Hypothalamus (tissue), 51 donors: ENCODE results near the gene CD99L2.
A peak's percentile ranks its signal among the peaks of the same experiment; 100 is the strongest.

Experiments used
- DNase-seq, 51 donors: peaks; one replicate each; lab custom pipeline; 2025; lab: John Stamatoyannopoulos, UW

The CD99L2 gene

DNA sequence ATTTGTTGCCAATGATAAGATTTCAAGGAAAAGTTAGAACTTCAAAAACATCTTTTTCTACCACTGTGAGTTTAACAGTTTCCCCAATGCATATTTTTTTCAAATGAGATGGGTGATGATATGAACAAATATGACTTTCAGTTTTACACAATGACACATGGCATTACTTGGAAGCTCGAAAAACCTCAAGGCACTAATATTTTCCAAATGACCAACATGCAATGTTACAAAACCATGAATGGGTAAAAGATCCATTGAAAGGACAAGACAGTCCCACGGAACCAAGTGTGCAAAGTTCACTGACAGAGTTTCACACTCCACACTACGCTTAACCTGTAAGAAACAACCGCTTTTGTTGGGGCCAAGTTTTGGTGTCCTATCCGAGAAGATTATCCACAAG, 84.5 kb downstream of the CD99L2 start:
- no peak for DNase-seq

DNA sequence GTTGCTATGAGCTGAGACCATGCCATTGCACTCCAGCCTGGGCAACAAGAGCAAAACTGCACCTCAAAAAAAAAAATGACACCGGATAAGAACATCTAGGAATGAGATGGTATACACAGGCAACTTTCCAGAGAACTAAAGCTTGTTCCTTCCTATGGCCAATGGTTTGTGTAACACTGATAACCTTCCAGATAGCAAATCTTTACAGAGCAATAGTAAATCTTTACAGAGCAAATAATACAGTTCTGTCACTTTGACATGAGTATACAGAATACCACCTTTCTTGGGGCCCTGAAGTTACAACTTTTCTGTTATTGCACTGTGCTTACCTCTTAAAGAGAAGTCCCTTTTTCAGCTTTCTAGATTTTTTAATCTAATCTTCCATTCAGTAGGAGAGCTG, 91.6 kb downstream of the CD99L2 start:
- no peak for DNase-seq

DNA sequence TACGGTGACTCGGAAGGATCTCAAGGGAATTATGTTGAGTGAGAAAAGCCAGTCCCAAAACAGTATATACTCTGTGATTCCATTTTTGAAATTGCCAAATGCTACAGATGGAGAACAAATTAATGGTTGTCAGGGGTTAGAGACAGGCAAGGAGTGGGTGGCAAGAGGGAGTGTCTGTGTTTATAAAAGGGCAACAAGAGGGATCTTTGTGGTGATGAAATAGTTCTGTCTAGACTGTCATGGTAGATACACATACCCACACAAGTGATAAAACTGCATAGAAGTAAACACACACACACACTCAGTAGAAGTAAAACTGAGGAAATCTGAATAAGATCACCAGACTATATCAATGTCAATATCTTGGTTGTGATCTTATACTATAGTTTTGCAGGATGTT, 92.7 kb downstream of the CD99L2 start:
- no peak for DNase-seq

DNA sequence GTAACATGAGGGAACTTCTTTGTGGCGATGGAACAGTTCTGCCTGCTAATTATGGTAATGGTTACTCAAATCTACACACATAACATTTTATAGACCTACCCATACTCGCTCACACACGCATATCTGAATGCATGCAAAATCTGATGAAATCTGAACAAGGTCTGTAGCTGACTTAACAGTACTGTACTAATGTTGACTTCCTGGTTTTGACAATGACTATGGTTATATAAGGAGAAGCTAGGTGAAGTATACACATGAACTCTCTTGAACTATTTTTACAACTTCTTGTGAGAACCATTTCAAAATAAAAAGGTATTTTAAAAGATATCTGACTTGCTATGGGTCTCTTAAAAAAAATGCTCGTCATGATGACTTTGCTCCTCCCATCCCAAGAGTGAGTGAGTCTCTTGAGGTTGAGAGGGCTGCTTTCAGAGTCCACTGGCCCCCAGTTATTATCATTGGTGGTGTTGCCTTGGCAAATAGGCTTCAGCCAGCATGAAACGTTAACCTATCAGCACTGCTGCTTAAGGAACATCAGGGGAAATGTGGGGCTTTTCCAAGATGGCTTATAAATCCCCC, 105.4 kb downstream of the CD99L2 start:
- DNase-seq, result no peak

DNA sequence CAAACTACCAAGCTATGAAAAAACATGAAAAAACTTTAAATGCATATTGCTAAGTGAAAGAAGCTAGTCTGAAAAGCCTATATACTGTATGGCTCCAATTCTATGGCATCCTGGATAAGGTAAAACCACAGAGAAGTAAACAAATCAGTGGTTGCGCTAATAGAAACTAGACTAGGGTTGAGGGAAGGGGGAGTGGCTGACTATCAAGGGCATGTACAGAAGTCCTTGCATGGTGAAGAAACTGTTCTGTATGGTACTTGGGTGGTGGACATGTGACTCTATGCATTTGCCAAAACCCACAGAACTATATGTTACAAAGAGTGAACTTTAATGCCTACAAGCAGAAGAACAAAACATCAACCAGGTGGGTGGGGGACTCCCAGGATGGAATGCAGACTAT, 108.4 kb downstream of the CD99L2 start:
- DNase-seq, result no peak

DNA sequence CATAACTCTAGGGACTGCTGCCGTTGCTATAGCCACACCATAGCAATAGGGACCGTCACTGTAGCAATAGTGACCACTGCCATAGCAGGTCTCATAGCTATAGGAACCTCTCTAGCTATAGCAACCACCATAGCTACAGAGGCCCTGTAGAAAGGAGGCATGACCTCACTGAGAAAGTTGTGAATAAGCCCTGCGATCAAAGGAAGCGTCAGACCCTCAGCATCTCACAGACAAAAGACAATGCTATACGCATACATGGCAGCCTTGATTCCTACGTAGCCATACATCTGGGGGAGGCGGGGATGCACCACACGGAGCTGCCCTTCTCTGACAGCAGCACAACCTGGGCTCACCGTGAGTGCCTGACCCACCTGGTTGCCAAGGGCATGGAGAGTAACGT, 116.8 kb downstream of the CD99L2 start:
- DNase-seq, result no peak

DNA sequence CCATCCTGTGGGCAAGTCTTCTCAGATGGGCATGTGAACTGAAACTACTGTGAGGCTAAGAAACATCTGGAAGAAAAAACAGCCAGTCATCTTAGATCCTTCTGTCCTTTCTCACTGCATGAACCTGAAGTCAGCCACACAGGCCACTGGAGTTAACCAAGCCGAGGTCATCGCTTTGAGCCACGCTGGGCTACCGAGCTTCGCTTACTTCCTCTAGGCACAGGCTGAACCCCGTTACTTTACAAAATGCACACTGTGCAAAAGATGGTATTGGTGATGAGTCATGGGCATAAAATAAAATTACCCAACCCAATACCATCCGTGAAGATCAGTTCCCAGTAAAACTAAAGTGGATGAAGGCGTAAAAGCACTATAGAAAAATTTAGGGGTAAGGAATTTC, 119.1 kb downstream of the CD99L2 start:
- no peak for DNase-seq

DNA sequence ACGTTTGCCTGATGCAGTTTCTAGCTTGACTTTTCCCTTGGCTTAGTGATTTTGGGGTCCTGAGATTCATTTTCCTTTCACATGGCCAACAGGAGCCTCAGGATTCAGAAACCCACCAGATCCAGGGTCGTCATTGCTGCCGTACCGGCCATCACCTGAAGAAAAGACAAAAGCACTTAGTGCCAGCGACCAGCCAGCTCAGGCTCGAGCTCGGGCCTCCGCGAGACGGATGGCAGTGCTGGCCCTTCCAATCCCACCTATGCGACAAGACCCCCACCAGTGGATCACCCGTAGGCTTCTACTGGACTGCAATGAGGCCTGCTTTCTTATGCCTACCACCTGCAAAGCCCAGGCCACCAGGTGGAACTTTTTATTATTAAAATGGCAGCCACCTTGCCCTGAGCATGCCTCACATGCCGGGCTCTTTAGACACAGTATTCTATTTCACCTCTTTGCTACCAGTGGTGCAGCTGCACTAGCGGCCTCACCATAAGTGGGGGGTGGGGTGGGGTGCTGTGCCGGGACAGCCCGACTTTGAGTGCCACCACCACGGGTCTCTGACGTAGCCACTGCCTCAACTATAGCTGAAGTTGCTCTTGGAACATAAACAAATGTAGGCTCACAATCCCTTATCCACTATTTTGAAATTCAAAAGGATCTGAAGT, 121.0 kb downstream of the CD99L2 start:
- no peak for DNase-seq

DNA sequence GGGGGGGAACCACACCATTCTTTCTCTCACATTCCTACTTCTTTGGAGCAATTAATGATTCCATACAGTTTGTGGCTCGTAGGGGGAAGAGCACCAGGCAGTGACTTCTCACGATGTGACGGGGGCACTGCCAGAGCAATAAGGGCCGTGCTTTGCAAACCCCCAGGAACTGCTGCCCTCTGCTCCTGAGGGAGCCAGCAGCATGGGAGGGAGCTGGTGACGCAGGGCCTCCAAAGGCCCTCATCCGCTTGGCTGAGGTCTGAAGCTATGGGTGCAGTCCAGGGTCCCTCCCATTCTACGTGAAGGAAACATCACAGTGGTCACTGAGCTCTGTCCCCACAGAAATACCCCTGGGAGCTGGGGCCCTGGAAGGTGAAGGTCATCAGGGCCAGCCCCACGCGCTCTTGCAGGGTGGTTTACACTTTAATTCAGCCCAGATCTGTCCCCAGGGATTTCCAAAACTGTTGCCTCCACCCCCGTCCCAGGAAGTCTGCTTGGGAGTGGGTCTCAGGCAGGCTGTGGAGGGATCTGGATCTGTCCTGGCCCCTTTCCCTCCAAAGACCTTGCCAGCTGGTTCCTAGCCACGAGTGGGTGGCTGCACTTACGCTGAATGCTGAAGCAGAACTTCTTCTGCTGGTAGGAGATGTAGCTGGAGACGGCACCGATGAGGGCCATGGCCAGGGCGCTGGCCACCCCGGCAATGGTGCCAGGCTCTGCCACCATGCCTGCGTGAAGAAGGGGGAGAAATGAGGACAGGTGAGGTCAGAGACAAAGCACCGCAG, 122.7 kb downstream of the CD99L2 start:
- DNase-seq, result no peak

DNA sequence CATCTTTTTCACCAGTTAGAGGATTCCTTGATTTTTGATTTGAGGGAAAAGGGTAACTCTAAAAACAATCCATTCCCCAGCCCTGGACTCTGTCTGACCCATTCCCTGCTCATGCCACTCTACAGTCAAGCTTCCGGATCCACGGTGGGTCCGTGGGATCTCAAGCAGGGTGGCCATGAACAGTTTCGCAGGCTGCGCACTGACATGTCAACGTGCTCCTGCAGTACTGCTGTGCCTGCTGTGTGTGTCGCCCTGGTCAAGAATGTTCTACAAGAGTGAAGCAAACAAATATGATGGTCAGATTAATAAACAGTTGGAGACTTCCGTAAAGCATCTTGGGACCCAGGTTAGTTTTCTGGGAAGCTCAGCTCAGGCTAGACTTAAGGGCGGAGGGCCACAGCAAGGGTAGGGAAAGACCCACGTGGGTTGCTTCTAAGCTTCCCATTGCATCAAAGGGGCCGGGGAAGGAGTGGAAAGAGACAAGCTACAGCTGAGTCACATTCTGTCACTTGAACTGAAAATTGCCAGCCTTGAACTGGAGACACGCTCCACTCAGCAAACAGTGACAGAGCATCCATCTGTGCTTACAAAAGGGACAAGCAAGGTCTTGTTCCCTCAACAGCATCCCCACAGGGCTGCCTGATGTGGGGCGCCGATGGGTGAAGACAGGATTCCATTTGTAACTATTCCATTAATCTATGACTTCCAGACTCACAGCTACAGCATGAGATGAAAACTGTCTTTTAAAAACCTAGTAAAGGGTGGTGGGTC, 123.5 kb downstream of the CD99L2 start:
- peak in 13 of 51 donors; percentile 1 to 31 (median 17) for DNase-seq

DNA sequence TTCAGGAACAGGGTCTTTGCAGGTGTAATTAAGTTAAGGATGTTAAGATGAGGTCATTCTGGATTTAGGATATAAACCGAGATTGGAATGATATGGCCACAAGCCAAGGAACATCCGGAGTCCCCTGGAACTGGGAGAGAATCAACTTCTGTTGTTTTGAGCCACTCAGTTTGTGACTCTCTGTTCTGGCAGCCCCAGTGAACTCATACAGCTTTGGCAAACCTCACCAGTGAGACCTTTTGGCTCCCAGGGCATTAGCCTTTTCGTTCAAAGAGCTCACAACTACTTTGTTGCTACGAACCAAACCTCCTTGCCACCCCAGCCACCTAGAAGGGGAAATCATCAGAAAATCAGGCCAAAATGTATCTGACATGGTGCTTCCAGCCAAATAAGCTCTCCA, 124.8 kb downstream of the CD99L2 start:
- DNase-seq, result no peak

DNA sequence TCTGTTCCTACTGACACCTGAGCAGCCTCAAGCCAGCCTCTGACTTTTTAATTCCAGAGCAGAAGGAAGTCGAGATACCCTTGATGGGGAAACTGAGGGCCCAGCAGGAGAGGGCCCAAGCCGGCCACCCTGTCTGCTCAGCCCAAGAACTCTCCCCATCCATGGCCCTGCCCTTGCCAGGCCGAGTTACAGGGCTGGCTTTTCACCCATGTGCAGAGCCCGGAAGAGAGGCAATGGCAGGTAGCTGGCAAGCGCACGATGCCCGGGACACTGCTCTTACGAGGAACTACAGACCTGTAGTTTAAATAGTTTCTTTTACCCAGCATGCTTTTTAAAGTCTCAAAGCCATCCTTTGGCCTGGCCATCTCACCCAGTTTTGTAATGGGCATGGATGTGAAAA, 125.4 kb downstream of the CD99L2 start:
- DNase-seq, result no peak

DNA sequence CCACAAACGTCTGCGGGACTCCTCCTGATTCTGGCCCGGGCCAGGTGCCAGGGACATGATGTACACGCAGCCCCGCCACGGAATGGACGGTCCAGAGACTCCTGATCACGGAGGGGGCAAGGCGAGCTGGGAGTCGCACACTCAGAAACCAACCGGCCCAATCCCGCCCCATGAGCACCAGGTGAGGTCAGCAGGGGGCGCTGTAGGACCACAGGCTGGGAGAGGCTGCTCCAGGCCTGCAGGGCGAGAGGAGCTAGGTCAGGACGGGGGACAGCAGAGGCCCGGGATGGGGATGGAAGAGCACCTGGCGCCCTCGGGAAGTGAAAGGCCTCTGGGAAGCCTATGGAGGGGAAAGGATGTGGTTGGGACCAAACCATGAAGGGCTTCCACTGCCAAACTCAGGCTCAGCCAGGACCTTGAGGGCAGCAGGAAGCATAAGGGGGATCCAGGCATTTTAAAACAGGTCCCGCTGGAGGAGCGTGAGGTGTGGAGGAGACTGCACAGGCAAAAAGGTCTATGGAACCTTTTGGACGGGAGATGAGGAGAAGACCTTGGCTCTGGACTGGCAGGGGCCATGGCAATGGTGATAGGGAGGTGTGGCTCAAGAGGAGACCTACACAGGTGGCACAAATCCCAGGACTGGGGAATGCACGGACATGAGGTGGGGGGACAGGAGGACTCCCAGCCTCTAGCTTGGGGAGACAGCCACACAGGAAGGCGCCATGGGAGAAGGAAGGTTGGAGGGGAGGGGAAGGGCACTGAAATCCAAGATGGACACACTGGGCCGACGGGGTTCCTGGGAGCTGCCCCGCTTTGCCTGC, 126.1 kb downstream of the CD99L2 start:
- DNase-seq, result peak in 50 of 51 donors; percentile 1 to 81 (median 44)

DNA sequence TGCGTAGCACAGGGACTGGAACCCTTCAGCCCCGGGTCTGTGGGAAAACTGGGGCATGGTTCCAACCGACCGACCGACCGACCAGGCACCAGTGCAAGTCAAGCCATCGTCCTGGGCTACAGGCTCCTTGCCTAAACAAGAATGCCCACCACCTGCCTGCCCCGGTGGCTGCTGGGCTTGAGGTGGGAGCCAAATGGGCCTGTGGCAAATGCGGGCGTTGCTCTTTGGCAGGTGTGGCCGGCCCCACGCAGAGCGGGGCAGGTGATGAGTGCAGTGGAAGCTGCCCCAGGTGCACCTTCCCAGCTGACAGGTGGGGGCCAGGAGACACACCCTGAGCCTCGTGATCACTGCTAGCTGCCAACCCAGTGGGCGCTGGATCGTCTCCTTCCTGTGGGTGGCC, 127.4 kb downstream of the CD99L2 start:
- no peak for DNase-seq

DNA sequence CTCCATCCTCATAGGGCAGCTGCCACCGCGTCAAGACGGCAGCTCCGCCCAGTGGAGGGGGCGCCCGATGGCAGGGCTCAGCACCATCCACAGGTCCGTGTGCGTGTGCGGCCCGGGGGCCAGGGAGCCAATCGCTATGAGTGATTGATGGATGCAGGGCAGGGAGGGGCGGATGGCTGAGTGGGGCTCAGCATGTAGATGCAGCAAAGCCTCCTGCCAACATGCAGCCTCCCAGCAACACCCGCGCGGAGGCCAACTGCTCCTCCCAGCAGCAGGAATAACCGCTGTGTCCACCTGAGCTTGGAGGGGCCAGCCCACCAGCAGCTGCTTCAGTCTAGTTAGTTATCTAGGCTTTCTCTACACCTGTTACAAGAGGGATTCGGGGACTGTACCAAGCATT, 127.8 kb downstream of the CD99L2 start:
- no peak for DNase-seq

DNA sequence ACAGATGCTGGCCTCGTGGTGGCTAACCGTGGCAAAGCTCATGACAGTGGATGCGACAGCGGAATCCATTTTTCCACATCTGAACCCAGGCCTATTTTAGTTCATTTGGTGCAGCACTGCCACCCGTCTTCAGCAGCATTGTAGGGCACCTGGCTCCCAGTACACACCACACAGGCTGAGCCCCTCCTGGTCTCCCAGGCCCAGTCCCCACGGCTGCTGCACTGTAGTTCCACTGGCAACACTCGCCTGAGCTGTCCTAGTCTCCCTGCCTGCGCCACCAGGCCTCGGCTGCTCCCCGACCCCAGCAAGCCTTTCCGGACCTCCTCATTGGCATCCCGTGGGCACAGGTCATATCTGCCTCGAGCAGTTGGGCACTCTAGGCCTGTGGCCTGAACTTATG, 129.1 kb downstream of the CD99L2 start:
- DNase-seq, result no peak

DNA sequence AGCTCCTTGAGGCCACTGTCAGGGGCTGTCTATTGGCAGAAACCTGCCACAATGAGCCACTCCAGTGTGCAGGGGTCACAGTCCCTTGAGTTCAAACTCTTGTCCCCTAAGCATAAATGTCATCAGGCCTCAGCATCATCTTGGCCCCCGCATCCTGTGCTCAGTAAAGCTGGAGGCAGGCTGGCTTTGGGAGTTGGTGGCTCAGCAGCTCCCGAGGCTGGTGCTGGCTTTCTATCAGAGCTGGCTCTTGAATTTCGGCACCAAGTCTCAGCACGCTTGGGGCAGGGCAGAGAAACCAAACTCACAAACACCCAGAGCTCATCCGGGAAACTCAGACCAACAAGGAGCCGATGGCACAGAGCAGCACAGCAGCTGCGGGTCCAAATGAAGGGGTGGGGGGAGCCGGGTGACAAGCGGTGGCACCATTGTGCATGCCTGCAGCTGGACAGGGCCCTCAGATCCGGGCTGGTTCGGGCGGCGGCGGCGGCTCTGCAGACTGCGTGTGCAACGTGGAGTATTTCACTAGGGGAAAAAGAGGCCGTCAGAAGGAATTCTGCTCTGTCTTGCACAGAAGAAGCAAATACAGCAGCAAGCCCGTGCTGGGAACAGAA, 129.8 kb downstream of the CD99L2 start:
- DNase-seq, result peak in 28 of 51 donors; percentile 1 to 67 (median 30)

DNA sequence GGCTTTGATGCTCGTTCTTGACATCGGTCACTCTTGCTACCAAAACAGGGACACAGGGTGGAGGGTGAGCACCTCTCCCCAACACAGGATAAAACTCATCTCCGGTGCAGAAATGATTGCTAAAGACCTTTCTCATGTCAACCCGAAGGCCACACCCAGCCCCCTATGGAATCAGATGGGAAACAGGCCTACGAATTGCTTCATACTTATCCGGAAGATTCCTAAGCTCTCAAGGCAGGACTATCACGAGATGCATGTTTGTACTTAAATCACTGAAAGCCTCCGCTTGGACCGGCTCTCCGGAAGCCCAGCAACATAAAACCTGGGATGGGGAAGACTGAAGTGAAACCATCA, 130.4 kb downstream of the CD99L2 start:
- DNase-seq, result no peak

DNA sequence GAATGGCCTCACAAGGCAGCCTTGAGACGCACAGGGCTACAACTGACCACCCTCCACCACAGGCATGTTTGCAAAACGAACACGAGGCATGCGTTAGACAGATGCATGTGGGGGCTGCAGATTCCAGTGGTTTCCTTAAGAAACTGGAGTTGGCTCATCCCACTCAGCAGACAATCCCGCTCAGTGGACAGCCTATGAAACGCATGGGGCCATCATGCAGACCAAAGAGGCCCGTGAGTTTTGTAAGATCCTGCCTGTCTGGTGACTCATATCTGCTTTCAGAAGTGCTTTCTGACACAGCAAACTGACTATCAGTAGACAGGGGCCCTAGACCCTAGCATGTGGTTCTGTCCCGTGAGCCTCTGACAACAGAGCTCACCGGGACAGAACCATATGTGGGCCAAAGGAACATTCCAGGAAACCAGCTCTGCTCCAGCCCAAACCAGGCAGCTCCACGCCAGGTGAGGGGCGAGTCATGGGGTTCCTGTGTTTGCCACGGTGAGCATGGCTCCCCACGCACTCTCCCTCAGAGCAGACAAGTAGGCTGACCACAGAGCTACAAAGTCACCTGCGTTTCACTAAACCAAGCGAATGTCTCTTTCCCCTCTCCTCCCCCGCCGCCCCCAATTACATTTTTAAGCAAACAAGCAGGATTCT, 130.9 kb downstream of the CD99L2 start:
- no peak for DNase-seq

DNA sequence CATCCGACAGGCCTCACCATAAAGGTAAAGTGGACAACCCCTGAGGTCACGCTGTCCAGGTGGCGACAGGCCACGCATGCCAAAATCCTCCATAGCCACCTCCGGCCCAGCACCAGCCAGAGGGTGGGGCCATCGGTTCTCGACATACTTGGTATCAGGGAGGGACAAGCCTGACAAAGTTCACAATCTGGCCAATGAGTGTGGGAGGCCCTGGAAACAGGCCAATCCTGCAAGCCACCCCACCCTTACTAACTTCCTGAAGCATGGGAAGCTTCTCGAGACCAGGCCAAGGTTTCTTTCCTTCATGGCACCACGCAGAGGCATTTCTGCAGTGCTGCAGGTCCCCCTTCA, 131.4 kb downstream of the CD99L2 start:
- no peak for DNase-seq
